GM18517 (cell line): Measurements from ENCODE around the gene XRRA1.
"Not testable (repeated sequence)": the region's sequence is repeated elsewhere in the genome, so short reads cannot be mapped to it uniquely, and the experiment has no call there.

Experiments used
- ATAC-seq: cut with Tn5 transposase; IDR thresholded peaks from one replicate; pipeline ENCODE4 v1.9.1; 2021; ENCODE audit warnings: mild to moderate bottlenecking, moderate library complexity; ENCODE audit not compliant: unreplicated experiment

Gene XRRA1

GRCh38 chr11:74839446-74839845 lies 109.4 kb downstream of the XRRA1 start:
- no peak for ATAC-seq

- ATAC-seq: no peak
Observed at GRCh38 chr11:74838188-74838587, 110.7 kb downstream of the XRRA1 start.

GRCh38 chr11:74837191-74837590 lies 111.7 kb downstream of the XRRA1 start:
- ATAC-seq: no peak

GRCh38 chr11:74826901-74827300 lies 122.0 kb downstream of the XRRA1 start:
- no peak for ATAC-seq

GRCh38 chr11:74825596-74825995 lies 123.3 kb downstream of the XRRA1 start:
- ATAC-seq: not testable (repeated sequence)

- ATAC-seq: no peak
Observed at GRCh38 chr11:74824285-74824982, 124.5 kb downstream of the XRRA1 start.

GRCh38 chr11:74822170-74822569 lies 126.7 kb downstream of the XRRA1 start:
- ATAC-seq: no peak

GRCh38 chr11:74820763-74821162 lies 128.1 kb downstream of the XRRA1 start:
- ATAC-seq: no peak

- no peak for ATAC-seq
Observed at GRCh38 chr11:74819400-74819799, 129.5 kb downstream of the XRRA1 start.

GRCh38 chr11:74818283-74818946 lies 130.5 kb downstream of the XRRA1 start:
- ATAC-seq: no peak

- no peak for ATAC-seq
Observed at GRCh38 chr11:74816664-74817063, 132.2 kb downstream of the XRRA1 start.

GRCh38 chr11:74815966-74816365 lies 132.9 kb downstream of the XRRA1 start:
- no peak for ATAC-seq

- no peak for ATAC-seq
Observed at GRCh38 chr11:74809801-74810200, 139.1 kb downstream of the XRRA1 start.

- ATAC-seq: no peak
Observed at GRCh38 chr11:74806267-74806666, 142.6 kb downstream of the XRRA1 start.

GRCh38 chr11:74791333-74792100 lies 157.4 kb downstream of the XRRA1 start:
- ATAC-seq: no peak
